GF-D8 (cell line): ENCODE results near the gene IQGAP3.
A peak's percentile ranks its signal among the peaks of the same experiment; 100 is the strongest.
"Not testable (repeated sequence)": the region's sequence is repeated elsewhere in the genome, so short reads cannot be mapped to it uniquely, and the experiment has no call there.

ENCODE experiments used
- DNase-seq: peaks from one replicate; lab custom pipeline; 2025; lab: John Stamatoyannopoulos, UW

Gene IQGAP3

DNA sequence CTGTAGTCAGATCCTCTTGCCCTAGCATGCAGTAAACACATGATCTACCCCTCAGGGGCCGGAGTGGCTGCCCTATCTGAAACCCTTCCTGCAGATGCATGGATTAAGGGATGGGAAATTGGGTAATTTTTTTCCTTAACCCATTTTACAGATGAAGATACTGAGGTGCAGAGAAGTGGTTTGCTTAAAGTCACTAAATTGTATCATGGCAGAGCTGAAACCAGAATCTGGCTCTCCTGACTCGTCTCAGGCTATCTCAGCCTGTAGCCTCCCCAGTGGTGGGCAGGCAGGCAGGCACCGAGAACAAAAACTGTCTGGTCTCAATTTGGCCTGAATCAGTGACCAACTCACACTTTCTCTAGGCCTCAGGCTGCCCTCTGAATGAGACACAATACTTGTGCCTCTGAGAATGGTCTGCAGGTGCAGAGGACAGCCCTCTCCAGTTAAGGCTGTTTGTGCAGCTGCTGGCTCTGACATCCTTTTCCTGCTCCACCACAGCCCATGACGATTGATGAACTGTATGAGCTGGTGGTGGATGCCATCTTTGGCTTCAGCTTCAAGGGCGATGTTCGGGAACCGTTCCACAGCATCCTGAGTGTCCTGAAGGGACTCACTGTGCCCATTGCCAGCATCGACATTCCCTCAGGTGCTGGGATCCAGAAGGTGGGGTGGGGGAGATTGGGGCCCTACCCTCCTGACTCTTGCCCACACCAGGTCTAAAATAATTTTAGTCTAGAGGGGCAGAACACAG is 20.7 kb upstream of the IQGAP3 start:
- no peak for DNase-seq

DNA sequence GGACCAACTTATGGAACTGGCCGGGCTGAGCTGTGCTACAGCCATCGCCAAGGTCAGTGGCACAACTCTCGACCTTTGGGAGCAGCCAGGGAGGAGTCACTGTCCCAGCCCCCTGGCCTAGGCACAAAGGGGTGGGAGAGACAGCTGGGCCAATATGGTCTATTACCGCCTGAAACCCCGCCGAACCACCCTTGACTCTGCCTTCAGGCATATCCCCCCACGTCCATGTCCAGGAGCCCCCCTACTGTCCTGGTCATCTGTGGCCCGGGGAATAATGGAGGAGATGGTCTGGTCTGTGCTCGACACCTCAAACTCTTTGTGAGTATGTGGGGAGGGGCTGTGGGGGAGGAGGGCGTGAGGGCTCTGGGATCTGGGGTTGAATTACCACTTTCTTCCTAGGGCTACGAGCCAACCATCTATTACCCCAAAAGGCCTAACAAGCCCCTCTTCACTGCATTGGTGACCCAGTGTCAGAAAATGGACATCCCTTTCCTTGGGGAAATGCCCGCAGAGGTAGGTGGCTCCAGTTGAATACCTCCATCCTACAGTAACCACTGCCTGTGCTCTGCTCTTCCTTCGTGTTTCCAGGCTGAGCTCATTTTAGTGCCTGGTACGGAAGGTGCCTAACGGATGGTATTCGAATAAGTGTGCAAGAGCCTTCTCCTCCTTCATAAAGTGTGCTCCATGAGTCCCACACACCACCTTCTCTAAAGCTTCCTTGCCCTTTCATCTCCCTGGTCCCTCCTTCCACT is 20.0 kb upstream of the IQGAP3 start:
- DNase-seq, result no peak

DNA sequence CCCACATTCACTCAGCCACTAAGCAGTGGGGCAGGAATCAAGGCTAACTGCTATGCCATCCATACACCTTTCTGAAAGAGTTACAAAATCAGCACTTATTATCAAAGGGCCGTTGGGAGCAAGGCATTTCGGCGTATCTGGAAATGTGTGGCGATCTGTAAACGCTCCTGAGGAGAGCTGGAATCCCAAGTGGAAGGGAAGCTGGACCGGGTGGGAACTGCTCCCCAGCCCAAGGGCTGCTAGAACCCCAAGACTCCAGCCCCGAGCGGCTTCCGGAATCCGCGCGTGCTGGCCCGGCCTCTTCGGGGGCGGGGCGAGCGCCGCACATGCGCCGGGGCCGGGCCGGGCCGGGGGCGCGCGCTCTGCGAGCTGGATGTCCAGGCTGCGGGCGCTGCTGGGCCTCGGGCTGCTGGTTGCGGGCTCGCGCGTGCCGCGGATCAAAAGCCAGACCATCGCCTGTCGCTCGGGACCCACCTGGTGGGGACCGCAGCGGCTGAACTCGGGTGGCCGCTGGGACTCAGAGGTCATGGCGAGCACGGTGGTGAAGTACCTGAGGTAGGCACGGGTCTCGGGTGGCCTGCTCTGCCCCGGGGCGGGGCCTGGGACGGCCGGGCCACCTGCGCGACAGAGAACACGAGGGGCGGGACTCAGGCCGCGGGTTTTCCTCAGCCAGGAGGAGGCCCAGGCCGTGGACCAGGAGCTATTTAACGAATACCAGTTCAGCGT is 19.2 kb upstream of the IQGAP3 start, which contains the start of gene NAXE:
NAXE (plus strand) TSS at position 345 of the 726 bp plus-strand sequence; CDS start at position 374, 29 bp downstream.
- no peak for DNase-seq

DNA sequence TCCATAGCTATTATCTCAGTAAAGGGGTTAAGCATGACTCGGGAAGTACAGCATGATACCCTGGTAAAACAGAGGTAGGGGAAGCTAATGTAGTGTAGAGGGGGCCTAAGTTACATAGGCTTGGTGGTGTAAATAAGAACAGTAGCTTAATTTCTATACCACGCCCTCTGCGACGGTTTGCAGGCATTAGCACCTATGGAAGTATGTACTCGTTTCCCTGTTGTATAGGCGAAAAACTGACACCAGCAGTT is 18.7 kb upstream of the IQGAP3 start:
- DNase-seq, result no peak

DNA sequence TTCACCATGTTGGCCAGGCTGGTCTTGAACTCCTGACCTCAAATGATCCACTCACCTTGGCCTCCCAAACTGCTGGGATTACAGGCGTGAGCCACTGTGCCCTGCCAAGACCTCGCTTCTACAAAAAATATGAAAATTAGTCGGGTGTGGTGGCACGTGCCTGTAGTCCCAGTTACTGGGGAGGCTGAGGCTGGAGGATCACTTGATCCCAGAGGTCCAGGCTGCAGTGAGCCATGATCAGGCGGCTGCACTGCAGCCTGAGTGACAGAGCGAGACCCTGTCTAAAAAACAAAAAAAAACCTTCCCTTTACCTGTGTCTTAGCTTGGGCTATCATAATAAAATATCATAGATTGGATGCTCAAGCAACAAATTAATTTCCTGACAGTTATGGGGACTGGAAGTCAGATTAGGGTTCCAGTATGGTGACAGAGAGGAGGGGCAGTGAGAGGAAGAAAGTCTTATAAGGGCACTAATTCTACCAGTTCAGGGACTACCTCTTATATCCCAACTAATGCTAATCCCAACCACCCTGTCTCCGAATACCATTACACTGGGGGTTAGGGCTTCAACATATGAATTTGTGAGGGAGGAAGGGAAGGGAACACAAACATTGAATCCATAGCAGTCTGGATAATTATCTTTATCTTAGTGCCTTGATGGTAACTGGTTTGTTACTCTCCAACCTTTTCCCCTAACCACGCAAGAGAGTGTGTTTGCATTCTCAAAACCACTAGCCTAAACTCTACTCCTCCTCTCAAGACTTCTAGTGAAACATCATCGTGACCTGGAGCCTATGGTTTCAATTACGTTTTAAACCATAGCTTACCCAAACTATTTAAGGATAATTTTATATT is 18.2 kb upstream of the IQGAP3 start:
- DNase-seq, result no peak

DNA sequence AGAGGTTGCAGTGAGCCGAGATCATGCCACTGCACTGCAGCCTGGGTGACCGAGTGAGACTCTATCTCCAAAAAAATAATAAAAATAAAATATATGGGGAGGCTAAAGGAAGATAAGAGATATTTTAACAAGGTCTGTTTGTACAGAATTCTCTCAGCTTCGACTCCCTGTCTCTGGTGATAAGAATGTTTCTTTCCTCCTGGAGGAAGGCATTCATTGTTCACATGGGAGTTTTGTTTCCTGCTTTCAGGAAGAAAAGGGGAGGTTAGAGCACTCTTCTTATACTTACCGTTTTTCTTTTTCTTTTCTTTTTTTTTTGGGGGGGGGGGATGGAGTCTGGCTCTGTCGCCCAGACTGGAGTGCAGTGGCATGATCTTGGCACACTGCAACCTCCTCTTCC is 17.2 kb upstream of the IQGAP3 start:
- no peak for DNase-seq

DNA sequence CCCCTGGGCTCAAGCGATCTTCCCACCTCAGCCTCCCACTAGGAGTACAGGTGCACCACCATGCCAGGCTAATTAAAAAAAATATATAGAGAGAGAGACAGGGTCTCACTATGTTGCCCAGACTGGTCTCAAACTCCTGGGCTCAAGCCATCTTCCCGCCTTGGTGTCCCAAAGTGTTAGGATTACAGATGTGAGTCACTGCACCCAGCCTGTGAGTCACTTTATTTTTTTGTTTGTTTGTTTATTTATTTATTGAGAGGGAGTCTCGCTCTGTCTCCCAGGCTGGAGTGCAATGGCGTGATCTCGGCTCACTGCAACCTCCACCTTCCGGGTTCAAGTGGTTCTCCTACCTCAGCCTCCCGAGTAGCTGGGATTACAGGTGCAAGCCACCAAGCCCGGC is 15.6 kb upstream of the IQGAP3 start:
- DNase-seq, result not testable (repeated sequence)

DNA sequence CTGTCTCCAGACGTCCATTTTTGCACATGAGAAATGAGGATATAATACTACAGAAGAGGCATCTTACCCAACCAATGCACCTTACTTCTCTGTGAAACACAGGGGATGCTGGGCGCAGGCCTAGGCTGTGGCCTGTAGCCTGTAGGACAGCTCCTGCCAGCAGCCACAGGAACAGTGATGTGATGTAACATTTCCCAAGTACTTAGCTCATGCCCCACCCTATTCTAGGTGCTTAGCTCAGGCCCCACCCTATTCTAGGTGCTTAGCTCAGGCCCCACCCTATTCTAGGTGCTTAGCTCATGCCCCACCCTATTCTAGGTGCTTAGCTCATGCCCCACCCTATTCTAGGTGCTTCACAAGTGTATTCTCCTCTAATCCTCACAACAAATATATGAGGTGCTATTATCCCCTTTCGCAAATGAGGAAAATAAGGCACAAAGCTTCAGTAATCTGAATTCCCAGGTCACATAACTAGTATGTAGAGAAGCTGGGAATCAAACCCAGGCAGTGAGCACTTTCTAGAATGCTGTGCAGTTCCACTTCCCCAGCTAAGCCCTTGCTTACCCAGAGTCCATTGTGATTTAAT is 14.6 kb upstream of the IQGAP3 start:
- DNase-seq, result no peak

DNA sequence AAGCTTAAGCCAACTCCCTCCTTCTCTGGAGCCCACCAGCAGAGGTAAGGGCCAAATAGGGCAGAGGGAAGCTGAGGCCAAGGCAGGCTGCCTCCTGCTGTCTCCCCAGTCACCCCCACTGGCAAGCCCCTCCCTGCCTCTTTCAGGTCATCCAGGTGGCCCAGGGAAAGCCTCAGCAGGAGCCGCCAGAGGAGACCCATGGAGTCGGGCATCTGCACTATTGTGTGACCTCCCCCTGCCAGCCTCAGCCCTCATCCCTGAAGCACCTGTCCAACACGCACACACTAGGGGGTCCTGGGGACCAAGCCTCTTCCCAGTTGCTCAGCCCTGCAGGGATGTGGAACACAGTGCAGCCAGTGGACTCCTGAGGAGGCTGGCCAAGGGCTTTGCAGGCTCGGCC is 14.0 kb upstream of the IQGAP3 start:
- DNase-seq, result no peak

DNA sequence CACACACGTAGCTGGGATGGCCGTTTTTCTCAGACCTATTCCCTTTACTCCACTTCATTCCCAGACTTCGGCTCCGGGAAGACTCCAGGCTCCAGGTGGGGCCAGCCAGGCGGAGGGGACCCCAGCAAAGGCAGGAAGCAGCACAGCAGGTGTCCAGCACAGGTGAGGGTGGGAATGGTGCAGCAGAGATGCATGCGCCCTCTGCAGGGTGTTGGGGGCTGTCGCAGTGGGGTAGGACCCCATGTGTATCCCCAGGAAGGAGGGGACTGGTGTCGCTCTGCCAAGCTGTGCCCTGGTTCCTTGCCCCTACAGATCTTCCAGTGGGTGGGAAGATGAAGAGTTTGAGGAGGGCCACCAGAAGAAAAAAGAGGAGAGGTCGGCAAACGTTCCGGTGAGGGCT is 12.4 kb upstream of the IQGAP3 start:
- no peak for DNase-seq

DNA sequence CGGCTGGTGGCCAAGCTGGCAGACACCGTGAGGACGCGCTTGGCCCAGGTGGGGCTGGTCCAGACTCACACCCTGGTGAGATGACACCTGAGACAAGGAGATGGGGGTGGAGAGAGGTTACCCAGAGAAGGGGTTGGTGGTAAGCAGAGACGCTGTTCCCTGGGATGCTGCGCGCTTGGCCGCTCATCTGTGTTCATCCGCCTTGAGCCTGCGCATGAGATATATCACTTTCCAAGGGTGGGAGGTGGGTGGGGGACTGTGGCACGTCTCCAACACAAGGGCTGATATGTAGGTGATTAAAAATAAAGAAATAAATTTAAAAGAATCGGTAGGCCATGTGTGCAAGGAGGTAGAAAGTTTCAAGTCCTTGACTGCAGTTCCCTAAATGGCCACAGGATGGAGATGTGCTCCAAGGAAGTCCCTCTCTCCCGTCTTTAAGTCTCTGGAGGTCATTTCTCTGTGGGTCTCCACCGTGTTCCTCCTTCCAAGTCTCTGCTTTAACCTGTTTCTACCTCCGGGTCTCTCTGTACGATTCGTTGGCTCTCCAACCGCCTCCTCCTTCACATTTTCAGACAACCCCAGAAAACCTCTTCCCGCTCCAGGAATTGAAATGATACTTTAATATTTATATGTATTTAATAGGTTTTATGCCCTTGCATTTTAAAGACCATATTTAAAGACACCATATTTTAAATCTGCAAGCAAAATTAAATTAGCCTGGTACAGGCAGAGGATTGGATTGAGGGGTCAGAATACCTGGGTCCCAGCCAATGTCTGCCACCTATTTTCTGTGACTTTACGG is 11.7 kb upstream of the IQGAP3 start:
- peak; percentile 45 for DNase-seq

DNA sequence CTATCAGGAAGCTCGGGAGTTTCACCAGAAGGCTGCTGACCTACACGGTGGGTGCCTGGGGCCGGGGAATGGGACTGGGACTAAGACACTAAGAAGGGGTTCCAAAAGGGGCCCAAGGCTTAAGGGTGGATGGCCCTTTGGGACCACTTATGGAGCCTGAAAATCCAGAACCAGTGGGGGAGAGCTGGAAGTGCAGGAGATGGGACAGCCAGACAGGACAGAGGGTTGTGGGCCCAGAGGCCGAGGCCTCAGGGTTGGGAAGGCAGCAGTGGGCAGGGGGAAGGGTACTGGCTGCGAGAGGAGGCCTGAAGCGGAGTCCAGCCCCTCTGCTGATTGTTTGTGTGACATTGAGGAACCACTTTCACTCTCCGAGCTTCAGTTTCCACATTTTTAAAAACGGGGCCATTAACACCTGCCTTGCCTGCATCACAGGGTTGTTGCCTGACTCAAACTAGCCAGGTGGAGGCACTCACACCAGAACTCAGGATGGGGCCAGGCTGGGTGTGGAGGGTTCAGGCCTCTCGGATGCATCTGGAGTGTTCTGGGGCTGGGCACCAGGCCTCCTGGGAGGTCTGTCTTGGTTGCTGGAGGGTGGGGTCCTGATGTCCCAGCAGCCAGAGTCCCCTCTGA is 10.1 kb upstream of the IQGAP3 start:
- DNase-seq, result no peak

DNA sequence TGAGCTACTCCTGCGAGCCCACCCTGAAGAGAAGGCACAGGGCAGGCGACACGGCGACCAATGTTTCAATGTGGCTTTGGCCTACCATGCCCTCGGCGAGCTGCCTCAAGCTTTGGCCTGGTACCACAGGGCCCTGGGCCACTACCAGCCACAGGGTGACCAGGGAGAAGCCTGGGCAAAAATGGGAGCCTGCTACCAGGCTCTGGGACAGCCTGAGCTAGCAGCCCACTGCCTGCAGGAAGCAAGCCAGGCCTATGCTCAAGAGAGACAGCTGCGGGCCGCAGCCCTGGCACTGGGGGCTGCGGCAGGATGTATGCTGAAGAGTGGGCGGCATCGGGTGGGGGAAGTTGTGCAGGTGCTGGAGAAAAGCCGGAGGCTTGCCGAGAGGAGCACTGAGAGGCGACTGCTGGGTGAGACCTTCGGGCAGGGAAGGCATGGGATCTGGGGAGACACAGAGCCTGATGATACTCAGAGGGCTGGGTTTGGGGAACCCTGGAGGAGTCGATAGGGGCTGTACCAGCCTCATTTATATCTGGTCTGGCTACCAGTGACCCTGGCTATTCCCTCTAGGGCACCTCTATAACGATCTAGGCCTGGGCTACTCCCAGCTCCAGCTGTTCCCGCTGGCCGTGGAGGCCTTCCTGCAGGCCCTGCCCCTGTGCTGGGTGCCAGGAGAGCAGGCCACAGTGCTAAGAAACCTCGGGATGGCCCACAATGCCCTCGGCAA is 9.5 kb upstream of the IQGAP3 start:
- DNase-seq, result no peak

DNA sequence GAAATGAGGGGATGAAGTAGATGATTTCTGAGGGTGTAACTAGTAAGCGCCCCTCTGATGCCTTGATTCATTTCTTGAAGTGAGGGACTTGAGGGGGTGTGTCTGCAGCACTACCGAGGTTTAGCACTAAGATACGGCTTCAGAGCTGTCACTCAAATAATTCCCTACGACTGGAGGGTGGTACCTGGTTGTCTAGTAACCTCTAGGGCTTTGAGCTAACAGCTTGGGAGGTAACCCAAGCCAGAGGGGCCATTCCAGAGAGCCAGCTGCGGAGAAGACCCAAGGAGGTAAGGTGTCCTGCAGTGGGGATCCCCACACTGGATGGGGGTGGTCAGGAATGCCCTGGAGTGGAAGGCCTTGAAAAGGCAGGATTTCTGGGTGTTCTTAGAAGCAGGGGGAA is 7.1 kb upstream of the IQGAP3 start, which contains the start of gene TTC24:
TTC24 (plus strand) TSS at position 252 of the 400 bp plus-strand sequence. CDS start 1,642 bp downstream, outside the sequence.
- DNase-seq, result no peak

DNA sequence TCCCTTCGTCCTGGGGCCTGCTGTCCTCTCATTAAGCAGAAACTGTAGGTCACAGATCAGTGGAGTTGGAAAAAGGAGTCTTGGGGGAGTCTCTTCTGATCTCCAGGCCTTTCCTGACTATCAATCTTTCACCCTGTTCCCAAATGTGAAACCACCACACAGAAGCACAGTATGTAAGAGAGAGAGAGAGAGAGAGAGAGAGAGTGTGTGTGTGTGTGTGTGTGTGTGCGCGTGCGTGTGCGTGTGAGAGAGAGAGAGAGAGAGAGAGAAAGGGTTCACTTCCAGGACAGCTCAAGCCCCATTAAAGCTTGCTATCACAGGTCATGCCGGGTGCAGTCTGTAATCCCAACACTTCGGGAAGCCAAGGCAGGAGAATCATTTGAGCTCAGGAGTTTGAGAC is 5.7 kb upstream of the IQGAP3 start:
- DNase-seq, result no peak

DNA sequence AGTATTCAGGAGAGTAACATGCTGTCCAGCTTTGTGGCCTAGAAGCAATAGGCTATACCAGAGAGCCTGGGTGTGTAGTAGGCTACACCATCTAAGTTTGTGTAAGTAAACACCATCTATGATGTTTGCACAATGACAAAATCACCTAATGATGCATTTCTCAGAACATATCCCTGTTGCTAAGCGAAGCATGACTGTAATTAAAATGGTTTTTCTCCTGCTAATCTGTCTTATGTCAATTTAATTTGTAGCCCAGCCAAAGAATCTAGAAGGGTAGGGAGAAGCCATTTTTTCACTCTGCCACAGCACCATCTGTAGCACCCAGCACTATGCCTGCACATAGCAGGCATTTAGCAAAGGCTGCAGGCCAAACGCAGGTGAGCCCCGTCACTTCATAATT is 5.2 kb upstream of the IQGAP3 start:
- no peak for DNase-seq

DNA sequence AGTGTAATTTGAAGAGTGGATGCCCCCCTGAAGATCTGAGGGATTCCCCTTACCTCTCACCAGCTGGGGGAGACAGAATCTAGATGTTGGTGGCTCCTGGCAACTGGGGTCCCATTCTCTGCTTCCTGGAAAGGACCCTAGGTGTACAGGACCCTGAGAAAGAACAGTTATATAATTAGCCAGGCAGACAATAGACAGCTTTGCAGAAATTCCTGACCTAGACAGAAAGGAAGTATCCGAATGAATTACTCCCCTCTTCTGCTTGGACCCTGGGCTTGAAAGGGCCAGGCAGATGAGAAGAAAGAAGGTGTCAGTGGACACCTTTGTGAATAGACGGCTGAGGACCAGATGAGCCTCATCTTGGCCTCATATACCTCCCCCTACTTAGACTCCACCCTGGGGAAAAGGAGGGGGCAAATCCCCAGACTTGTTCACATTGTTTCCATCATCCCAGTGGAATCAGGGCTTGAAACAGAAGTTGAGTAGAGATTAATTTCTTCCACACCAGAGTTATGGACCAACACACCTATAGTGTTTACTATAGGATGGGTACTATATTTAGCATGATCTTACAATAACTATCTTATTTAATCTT is 1.8 kb upstream of the IQGAP3 start:
- no peak for DNase-seq

DNA sequence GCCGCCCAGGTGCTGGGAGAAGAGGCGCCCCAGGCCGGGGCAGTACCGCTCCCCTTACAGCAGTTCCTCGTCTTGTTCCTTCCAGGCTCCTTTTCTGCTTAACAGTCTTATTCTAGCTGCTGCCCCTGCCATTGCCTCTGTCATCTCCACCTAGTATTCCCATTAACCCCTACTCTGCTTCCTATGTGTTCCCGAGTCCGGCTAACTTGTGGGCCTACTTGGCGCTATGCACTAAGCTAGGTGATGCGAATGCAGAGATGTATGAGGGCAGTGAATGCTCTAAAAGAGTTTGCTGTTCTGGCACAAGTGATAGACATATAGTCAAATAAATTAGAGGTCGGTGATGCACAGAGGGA is 276 bp upstream of the IQGAP3 start:
- DNase-seq, result no peak

DNA sequence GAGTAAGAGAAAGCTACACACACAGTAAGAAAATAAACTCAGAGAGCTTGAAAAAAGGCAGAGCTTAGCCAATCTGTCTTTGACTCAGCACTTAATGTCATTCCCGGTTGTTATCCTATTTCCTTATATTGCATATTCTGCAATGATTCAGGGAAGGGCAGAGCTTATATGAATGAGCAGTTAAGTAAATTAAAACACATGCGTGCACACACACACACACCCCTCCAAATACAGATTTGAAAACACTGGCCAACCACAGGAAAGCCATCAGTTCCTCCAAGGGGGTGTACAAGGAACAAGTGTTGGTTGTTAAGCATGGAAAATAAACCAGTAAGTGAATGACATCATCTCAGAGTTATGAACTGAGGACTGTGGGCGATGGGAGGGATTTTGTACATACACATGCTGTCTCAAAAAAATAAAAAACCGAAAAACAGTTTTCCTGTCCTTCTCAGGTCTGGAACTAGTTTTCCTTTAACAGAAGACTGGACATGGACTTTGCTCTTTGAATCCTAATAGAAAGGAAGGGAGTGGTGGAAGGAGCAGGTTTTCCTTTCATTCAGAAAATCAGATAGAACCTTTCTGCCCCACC is 1.0 kb downstream of the IQGAP3 start:
- no peak for DNase-seq
